Activated CD4-positive, alpha-beta T cell treated with anti-CD3 and anti-CD28 coated beads for 36 hours (primary cell): ENCODE results near the gene OSM. TPM values are rescaled to one million over a fixed set of nuclear protein-coding genes. Genes with fewer than 3 reads are reported as not detected.

Source experiments
- ATAC-seq: fragments of 200-7000 bp; cut with Tn5 transposase; one replicate; pipeline ENCODE4 v1.10.0; 2021; ENCODE audit warnings: mild to moderate bottlenecking, moderate library complexity
- CTCF ChIA-PET: fragments of 350-600 bp; sonication (Branson Sonifier 250); formaldehyde crosslinking; loops from one replicate; lab custom pipeline; 2021; ENCODE audit warnings: antibody characterized with exemption; lab: Charles Lee
- POLR2A ChIA-PET: fragments of 350-600 bp; sonication (Branson Sonifier 250); formaldehyde crosslinking; loops from one replicate; lab custom pipeline; 2021; ENCODE audit warnings: antibody characterized with exemption, inconsistent platforms; lab: Charles Lee
- DNase-seq: peaks from one replicate; pipeline ENCODE4 v3.0.0-alpha.2; 2020
- H3K27ac Mint-ChIP-seq: one replicate; pipeline ENCODE4 v1.8.0; 2021; ENCODE audit warnings: mixed read lengths
- H3K27me3 Mint-ChIP-seq: one replicate; pipeline ENCODE4 v1.8.0; 2021; ENCODE audit warnings: mixed read lengths
- H3K36me3 Mint-ChIP-seq: one replicate; pipeline ENCODE4 v1.8.0; 2021; ENCODE audit warnings: low read depth, mixed read lengths
- H3K4me1 Mint-ChIP-seq: one replicate; pipeline ENCODE4 v1.8.0; 2021; ENCODE audit warnings: mixed read lengths
- H3K4me3 Mint-ChIP-seq: one replicate; pipeline ENCODE4 v1.8.0; 2021; ENCODE audit warnings: mild to moderate bottlenecking, moderate library complexity, mixed read lengths
- H3K9me3 Mint-ChIP-seq: one replicate; pipeline ENCODE4 v1.8.0; 2021; ENCODE audit warnings: low read depth, mixed read lengths
- intact Hi-C, 2 experiments: fragments of 100-400 bp; cut with DNase I in 1 of 2; cut with micrococcal nuclease in 1 of 2; formaldehyde crosslinking; loops; one replicate each; pipeline versions ENCODE4 v1.14.2 to v1.15.1; 2022 to 2024; cut with DNase I, micrococcal nuclease
- total RNA-seq, 2 experiments: library from RNA; stranded (reverse); gene quantifications; one replicate each; pipeline ENCODE4 v1.2.3, GENCODE V29; 2021

The OSM gene
- total RNA-seq, 2 experiments from 2014 or later: 13.8 to 17.6 TPM

DNA sequence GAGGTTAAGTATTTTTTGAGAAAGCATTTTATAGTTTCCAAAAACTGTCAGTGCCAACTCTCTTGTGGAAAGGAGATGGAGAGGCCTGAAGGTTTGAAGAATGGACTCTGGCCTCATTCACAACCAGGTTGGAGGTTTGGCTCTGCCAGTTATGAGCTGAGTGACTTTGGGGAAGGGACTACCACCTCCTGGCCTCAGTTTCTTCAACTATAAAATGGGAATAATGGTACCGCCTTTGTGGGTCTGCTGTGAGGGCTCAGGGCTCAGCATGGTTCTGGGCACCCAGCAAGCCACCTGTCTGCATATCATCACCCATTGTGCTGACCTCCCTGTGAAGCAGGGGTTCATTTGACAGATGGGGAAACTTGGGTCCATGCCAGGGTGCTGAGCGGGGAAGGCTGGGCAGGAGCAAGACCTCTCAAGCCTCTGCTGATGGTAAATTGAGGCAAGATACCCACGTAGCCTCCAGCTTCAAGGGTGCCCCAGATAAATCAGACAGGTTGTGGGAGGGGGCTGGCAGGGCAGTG is 16.5 kb downstream of the OSM start:
- intact Hi-C loops: no loop called here
- DNase-seq (no peak), ATAC-seq (no peak)
- peaks cover 43% of the 10 kb centered on the region for H3K4me1 Mint-ChIP-seq
- ChIA-PET CTCF (interaction anchor here (0.5 kb wide), 1 partner anchor 378 kb away, joined by 5 read pairs; no protein-coding TSS in a partner anchor), POLR2A (no interaction called here)
- H3K27me3 Mint-ChIP-seq: no peaks in the 10 kb centered on the region
- no peaks in the 10 kb centered on the region for H3K9me3 Mint-ChIP-seq
- peaks cover 8% of the 10 kb centered on the region for H3K36me3 Mint-ChIP-seq
- H3K27ac Mint-ChIP-seq: no peak overlapping the region
- no peak overlapping the region for H3K4me3 Mint-ChIP-seq

DNA sequence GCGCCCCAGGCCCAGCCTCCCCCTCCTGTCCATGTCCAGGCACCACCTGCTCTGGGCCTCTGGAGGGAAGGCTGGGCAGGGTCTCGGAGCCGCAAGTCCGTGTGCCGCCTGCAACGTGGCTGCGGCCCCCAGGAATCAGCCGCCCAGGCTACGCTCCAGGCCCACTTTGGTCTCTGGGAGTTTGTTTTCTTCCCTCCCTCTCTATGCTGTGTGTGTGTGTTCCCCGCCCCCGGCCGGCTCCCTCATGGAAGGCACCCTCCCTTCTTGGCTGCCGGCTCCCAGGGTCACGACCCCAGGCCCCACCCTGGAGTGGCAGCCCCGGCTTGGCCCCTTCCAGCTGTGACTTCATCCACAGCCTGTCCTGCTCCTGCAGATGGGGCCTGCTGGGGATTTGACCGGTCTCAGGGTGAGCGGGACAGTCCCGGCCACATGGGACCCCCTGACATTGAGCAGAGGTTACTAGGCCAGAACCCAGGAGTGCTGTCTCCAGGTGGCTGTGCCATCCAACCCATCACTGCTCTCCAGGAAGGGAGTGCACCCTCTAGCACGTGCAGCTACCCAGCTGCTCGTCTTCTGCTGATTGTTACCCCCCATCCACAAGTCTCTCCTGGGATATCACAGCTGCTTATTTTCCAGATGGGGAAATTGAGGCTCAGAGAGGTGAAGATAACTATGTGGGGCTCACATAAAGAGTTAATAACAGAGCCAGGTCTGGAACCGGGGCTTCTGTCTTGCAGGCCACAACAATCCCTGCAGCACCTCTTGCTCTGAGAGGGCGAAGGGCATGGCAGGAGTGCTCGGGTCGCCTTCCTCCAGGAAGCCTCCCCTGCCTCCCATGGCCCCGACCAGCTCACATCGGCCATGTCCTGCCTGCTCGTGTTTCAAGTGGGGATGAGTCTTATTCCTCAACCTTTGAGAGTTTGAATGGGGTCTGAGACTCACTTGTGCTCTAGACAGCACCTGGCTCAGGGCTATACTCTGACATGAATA is 17.3 kb downstream of the OSM start:
- POLR2A ChIA-PET: interaction anchor here (0.7 kb wide), 1 partner anchor 964 kb away, joined by 3 read pairs; no protein-coding TSS in a partner anchor
- CTCF ChIA-PET: interaction anchor here (0.5 kb wide), 2 partner anchors 15 to 379 kb away, joined by 3 to 5 read pairs; no protein-coding TSS in a partner anchor
- no peak overlapping the region for H3K4me3 Mint-ChIP-seq
- peaks cover 16% of the 10 kb centered on the region for H3K36me3 Mint-ChIP-seq
- H3K27ac Mint-ChIP-seq: peak overlapping the region; percentile 22
- ATAC-seq (no peak), DNase-seq (no peak)
- H3K9me3 Mint-ChIP-seq: no peaks in the 10 kb centered on the region
- intact Hi-C loops: no loop called here
- H3K4me1 Mint-ChIP-seq: peaks cover 50% of the 10 kb centered on the region
- no peaks in the 10 kb centered on the region for H3K27me3 Mint-ChIP-seq

DNA sequence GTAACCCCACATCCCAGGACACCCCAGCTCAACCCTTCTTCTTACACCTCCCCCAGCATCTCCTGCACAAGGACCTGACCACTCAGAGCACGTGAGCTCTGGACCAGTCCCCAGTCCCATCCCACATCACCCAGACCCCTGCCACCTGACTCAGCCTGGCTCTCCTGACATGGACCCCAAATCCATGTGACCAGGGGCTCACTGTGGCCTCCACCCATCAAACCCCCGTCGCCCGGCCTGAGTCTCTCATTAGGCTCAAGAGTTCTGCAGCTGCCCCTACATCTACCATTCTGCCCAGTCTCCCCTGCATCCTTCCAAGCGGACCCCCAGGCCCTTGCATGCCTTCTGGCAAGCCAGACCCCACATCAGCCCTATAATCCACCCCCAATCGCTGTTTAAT is 18.2 kb downstream of the OSM start:
- Mint-ChIP-seq H3K27me3 (no peaks in the 10 kb centered on the region), H3K4me1 (peaks cover 58% of the 10 kb centered on the region), H3K36me3 (peaks cover 24% of the 10 kb centered on the region), H3K27ac (peak overlapping the region; percentile 41), H3K9me3 (no peaks in the 10 kb centered on the region), H3K4me3 (peak overlapping the region; percentile 6)
- ChIA-PET CTCF (interaction anchor here (0.7 to 1.3 kb wide), 2 partner anchors 40 to 141 kb away, joined by 3 to 6 read pairs; no protein-coding TSS in a partner anchor), POLR2A (no interaction called here)
- DNase-seq (no peak), ATAC-seq (no peak)
- intact Hi-C loops: no loop called here

DNA sequence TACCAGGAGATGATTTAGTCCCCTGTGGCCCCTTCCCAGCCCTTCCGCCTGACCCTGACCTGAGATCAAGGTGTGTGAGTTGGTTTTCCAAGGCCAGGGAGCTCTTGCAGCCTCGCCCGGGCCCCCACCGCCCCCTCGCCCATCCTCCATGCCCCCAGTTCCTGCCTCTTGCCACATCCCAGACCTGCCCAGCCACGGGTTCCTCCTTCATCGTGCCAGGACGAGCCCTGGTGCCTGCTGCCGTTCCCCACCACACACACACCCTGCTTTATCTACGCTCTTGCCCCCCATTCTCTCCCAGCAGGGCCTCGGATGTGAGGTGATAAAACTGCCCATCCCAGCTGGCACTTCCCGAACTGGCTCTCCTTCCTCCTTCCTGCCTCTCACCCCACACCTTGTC is 18.7 kb downstream of the OSM start:
- Mint-ChIP-seq H3K9me3 (no peaks in the 10 kb centered on the region), H3K27ac (peak overlapping the region; percentile 89), H3K4me3 (peak overlapping the region; percentile 6), H3K4me1 (peaks cover 61% of the 10 kb centered on the region), H3K27me3 (no peaks in the 10 kb centered on the region), H3K36me3 (peaks cover 30% of the 10 kb centered on the region)
- DNase-seq (no peak), ATAC-seq (no peak)
- POLR2A ChIA-PET: no interaction called here
- intact Hi-C loops: loop anchor here in 1 of 2 experiments (2.0 kb wide), 3 partner anchors 63 to 139 kb away; no protein-coding TSS in a partner anchor
- CTCF ChIA-PET: interaction anchor here (0.7 to 1.3 kb wide), 2 partner anchors 40 to 140 kb away, joined by 3 to 6 read pairs; no protein-coding TSS in a partner anchor

DNA sequence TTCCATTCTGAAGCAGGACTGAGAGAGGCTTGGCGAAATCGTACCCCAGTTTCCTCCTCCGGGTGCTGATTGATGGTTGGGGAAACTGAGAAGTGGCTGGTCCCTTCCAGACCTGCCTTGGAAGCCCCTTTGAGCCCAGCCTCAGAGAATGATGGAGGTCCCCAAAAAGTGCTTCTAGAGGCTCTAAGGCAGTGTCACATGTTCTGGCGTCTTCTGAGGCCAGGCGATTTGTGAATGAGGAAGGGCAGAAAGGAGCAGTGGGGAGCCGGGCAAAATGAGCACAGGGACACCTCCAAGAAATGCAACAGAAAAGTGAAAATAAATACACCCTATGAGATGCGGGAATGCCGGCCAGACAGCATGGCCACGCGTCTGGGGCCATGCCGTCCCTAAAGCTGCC is 19.1 kb downstream of the OSM start:
- no peak for DNase-seq
- intact Hi-C loops: loop anchor here in 1 of 2 experiments (2.0 kb wide), 3 partner anchors 63 to 139 kb away; no protein-coding TSS in a partner anchor
- Mint-ChIP-seq H3K27ac (peak overlapping the region; percentile 89), H3K4me3 (peak overlapping the region; percentile 99), H3K27me3 (no peaks in the 10 kb centered on the region), H3K9me3 (no peaks in the 10 kb centered on the region), H3K36me3 (peaks cover 34% of the 10 kb centered on the region), H3K4me1 (peaks cover 61% of the 10 kb centered on the region)
- CTCF ChIA-PET: interaction anchor here (0.7 to 1.3 kb wide), 2 partner anchors 40 to 140 kb away, joined by 3 to 6 read pairs; no protein-coding TSS in a partner anchor
- no peak for ATAC-seq
- POLR2A ChIA-PET: no interaction called here

DNA sequence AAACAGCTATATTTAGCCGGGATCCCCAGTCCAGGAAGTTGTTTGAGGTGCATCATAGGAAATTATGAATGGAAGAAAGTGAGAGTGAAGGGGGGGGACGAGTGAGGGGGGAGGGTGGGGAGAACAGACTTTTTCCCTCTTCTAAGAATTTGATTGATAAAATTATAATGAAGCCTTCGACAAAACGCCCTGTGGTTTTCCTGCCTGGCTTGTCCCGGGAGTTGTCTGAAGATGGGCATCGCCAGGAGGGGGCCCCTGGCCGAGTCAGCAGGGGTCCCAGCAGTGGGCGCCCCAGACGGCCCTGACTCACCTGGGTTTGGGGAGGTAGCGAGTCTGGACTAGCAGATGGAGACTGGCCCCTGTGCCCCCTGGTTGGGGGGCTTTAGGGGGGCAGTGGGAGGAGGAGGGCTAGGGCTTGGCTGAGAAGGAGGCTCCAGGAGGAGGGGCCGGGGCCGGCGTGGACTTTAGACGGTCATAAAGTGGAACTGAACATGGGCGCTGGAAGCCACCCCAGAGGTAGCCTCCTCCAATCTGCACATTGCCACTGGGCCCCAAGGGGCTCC is 19.8 kb downstream of the OSM start:
- POLR2A ChIA-PET: no interaction called here

DNA sequence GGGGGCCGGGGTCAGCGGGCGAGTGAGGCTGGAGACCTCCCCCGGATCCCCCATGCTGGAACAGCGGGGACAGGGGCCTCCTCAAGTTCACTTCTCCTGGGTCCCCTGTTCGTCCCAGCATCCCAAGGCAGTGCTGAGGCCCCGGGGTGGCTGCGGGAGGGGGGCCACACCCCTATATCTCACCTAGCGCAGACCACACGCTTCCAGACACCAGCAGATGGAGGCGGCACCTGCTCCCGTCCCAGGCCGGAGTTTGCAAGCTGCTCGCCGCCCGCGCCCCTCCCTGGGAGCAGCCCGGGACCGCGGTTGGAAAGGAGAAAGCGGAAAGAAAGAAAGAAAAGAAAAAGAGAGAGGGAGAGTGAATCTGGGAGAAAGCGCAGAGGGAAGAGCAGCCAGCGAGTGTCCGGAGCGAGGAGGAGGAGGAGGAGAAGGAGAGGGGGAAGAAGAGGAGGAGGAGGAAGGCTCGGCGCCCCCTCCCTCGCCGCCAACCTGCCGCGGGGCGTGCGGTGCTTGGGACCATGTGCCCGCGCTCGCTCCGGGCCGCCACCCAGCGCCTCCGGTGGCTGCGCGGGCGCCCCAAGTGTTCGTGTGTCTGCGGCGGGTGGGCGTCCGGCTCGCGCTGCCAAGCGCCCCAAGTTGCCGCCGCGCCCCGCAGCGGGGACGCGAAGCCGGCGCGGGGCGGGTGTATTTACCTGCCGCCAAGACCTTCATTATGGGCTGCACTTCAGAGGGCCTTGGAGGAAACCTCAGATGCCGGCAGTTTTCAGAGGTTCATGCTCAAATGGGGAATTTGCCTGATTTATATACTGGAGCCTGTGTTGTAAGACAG is 20.5 kb downstream of the OSM start, which contains the start of gene LIF:
TSS of gene LIF (minus strand) at position 775 of the 829 bp plus-strand sequence. CDS start at position 711, 64 bp downstream.
- peak within 1 kb of the TSS; percentile 97 for H3K27ac Mint-ChIP-seq
- H3K4me1 Mint-ChIP-seq: peaks cover 59% of the 10 kb centered on the region
- CTCF ChIA-PET: interaction anchor here (0.6 to 2.0 kb wide), 5 partner anchors 9 to 138 kb away, joined by 3 to 5 read pairs (median 4); no protein-coding TSS in a partner anchor
- H3K4me3 Mint-ChIP-seq: peak within 1 kb of the TSS; percentile 99
- peaks cover 44% of the 10 kb centered on the region for H3K36me3 Mint-ChIP-seq
- intact Hi-C loops: loop anchor here (1.0 to 2.0 kb wide), 6 partner anchors 20 to 137 kb away; partner anchors contain the start of gene OSM (in 1 of the 2)
- H3K9me3 Mint-ChIP-seq: no peaks in the 10 kb centered on the region
- ATAC-seq (peak; percentile 65), DNase-seq (peak; percentile 81)
- POLR2A ChIA-PET: interaction anchor here (0.6 kb wide), 2 partner anchors 50 to 60 kb away, joined by 4 to 6 read pairs; no protein-coding TSS in a partner anchor
- no peaks in the 10 kb centered on the region for H3K27me3 Mint-ChIP-seq

More for the DNA sequence above, 19.8 kb downstream of the OSM start:
- intact Hi-C loops: loop anchor here (1.0 to 2.0 kb wide), 6 partner anchors 19 to 138 kb away; partner anchors contain the start of gene OSM (in 1 of the 2)
- no peaks in the 10 kb centered on the region for H3K27me3 Mint-ChIP-seq
- CTCF ChIA-PET: interaction anchor here (0.7 to 2.0 kb wide), 3 partner anchors 8 to 139 kb away, joined by 3 to 4 read pairs (median 4); no protein-coding TSS in a partner anchor
- H3K9me3 Mint-ChIP-seq: no peaks in the 10 kb centered on the region
- peaks cover 39% of the 10 kb centered on the region for H3K36me3 Mint-ChIP-seq
- H3K4me1 Mint-ChIP-seq: peaks cover 62% of the 10 kb centered on the region
- peak overlapping the region; percentile 89 for H3K27ac Mint-ChIP-seq
- ATAC-seq: peak; percentile 8
- peak overlapping the region; percentile 99 for H3K4me3 Mint-ChIP-seq
- peak; percentile 41 for DNase-seq

DNA sequence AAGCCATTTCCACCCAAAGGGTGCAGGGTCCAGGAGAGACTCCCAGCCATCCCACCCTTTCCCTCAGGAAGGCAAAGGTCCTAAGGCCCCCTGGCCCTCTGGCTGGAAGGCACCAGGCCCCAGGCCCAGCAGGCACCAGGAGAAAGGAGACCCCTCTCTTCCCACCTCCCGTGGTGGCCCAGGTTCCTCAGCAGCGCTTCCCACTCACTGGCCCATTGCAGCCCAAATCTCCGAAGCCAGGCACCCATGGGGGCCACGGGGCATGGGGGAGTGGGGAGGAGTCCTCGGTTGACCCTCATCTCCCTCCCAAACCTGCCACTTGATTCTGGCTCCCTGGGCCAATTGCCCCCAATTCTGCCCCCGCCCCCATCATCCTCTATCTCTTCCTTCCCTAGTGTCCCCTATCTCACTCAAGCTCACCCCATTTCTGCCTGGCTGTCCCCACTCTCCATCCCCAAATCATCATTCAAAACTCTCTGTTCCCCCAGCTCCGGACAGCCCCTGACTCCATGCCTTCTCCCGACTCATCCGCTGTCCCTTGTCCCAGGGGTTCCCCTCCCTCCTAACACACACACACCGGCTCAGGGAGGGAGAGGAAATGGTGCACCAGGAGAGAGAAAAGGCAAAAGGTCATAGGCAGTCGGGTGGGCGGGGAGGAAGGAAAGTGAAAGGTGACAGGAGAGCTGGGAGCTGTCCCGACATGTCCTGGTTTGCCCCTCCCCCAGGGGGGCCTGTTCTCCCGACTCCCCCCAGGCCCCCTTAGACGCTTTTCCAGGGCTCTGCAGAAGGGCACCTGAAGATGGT is 21.3 kb downstream of the OSM start:
- ChIA-PET POLR2A (interaction anchor here (0.6 kb wide), 2 partner anchors 49 to 60 kb away, joined by 4 to 6 read pairs; no protein-coding TSS in a partner anchor), CTCF (interaction anchor here (0.6 to 2.0 kb wide), 4 partner anchors 10 to 286 kb away, joined by 3 to 5 read pairs (median 4); no protein-coding TSS in a partner anchor)
- H3K9me3 Mint-ChIP-seq: no peaks in the 10 kb centered on the region
- H3K36me3 Mint-ChIP-seq: peaks cover 52% of the 10 kb centered on the region
- H3K27me3 Mint-ChIP-seq: no peaks in the 10 kb centered on the region
- peak overlapping the region; percentile 99 for H3K4me3 Mint-ChIP-seq
- H3K4me1 Mint-ChIP-seq: peaks cover 56% of the 10 kb centered on the region
- peak; percentile 9 for ATAC-seq
- intact Hi-C loops: no loop called here
- H3K27ac Mint-ChIP-seq: peak overlapping the region; percentile 97
- DNase-seq: peak; percentile 61

DNA sequence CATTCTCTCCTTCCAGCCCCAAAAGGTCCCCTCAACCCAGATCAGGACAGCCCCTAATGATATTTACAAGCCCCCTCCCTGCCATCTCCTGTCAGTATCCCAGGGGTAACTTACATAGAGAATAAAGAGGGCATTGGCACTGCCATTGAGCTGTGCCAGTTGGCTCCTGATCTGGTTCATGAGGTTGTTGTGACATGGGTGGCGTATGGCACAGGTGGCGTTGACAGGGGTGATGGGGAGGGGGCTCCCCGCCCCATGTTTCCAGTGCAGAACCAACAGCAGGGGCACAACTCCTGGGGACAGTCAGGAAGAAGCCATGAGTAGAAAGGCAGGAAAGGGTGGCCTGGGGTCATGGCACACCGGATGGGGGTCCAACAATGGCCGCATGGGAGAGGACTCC is 22.0 kb downstream of the OSM start:
- peaks cover 54% of the 10 kb centered on the region for H3K36me3 Mint-ChIP-seq
- no peaks in the 10 kb centered on the region for H3K9me3 Mint-ChIP-seq
- ChIA-PET CTCF (interaction anchor here (1.3 kb wide), 1 partner anchor 18 kb away, joined by 5 read pairs; no protein-coding TSS in a partner anchor), POLR2A (no interaction called here)
- no peaks in the 10 kb centered on the region for H3K27me3 Mint-ChIP-seq
- peak overlapping the region; percentile 99 for H3K4me3 Mint-ChIP-seq
- ATAC-seq: no peak
- H3K27ac Mint-ChIP-seq: peak overlapping the region; percentile 97
- peaks cover 52% of the 10 kb centered on the region for H3K4me1 Mint-ChIP-seq
- intact Hi-C loops: no loop called here
- no peak for DNase-seq
